Stomach (tissue), 4 donors: Measurements from ENCODE around the gene ATP2A3.

Experiments
- POLR2A ChIP-seq, 4 donors: fragments of 450-650 bp; IDR thresholded peaks; one replicate each; pipeline ENCODE4 v1.6.1; 2016; ENCODE audit warnings: antibody characterized with exemption in 4 of 4, control low read depth in 2 of 4, mild to moderate bottlenecking in 1 of 4, moderate library complexity in 1 of 4
- POLR2AphosphoS5 ChIP-seq, 3 donors: sonication (generic); formaldehyde crosslinking; IDR thresholded peaks; one replicate each; pipeline ENCODE4 v1.6.1; 2016; ENCODE audit warnings: antibody characterized with exemption in 3 of 3

DNA sequence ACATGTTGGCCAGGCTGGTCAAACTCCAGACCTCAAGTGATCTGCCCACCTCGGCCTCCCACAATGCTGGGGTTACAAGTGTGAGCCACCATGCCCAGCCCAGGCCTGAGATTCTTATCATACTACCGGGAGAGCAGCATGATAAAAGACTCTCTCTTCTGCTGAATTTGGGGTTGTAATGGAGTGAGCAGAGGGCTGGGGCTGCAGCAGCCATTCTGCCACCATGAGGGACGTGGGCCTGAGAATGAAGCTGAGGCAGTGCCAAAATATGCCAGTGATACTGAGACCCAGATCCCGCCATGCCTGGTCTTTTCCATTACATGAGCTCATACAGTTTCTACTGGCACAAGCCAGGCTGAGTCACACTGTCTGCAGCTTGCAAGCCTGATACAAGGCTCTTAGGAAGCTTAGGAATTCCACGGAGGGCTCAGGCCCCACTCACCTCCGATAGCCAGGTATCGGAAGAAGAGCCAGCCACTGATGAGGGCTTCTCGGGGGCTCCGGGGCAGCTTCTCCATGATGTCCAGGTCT is 28.3 kb downstream of the ATP2A3 start:
- TF ChIP-seq POLR2A (IDR thresholded peaks at IDR 0.05) (no peak), POLR2AphosphoS5 (IDR thresholded peaks at IDR 0.05) (no peak)
